ENCODE measurements around the gene CADM1.

DNA sequence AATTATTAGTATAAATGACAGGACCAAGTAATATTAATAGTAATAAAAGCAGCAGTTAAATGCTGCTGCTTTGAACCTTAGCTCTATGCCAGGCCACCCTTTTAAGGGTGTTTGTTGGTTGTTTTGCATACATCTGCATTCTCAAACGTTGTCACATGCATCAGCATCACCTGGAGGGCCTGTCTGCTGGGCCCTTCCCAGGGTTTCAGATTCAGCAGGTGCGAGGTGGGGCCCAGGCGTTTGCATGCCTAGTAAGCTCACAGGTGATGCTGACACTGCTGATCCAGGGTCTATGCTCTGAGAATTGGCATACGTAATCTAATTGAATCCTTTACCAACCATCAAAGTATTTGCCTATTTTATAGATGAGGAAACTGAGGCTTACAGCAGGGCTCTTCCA is 246.5 kb downstream of the CADM1 start:
- no peak for TF ChIP-seq EZH2 (IDR thresholded peaks at IDR 0.05; ENCODE audit: low read length)
- TF ChIP-seq, protein P1, sequence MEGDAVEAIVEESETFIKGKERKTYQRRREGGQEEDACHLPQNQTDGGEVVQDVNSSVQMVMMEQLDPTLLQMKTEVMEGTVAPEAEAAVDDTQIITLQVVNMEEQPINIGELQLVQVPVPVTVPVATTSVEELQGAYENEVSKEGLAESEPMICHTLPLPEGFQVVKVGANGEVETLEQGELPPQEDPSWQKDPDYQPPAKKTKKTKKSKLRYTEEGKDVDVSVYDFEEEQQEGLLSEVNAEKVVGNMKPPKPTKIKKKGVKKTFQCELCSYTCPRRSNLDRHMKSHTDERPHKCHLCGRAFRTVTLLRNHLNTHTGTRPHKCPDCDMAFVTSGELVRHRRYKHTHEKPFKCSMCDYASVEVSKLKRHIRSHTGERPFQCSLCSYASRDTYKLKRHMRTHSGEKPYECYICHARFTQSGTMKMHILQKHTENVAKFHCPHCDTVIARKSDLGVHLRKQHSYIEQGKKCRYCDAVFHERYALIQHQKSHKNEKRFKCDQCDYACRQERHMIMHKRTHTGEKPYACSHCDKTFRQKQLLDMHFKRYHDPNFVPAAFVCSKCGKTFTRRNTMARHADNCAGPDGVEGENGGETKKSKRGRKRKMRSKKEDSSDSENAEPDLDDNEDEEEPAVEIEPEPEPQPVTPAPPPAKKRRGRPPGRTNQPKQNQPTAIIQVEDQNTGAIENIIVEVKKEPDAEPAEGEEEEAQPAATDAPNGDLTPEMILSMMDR (optimal IDR thresholded peaks at IDR 0.05 in 1 of 3, IDR thresholded peaks at IDR 0.05 in 1 of 3, conservative IDR thresholded peaks at IDR 0.05 in 1 of 3; ENCODE audit: extremely low read depth in 1 of 3, insufficient read depth in 2 of 3, low read length in 3 of 3): no peak

All from keratinocyte (primary cell).